Fibroblast of skin of left biceps (primary cell): ENCODE data around the gene ZNF746.
"Not testable (repeated sequence)": the region's sequence is repeated elsewhere in the genome, so short reads cannot be mapped to it uniquely, and the experiment has no call there.

ENCODE experiments used
- DNase-seq, 2 experiments: peaks; one replicate each; pipeline ENCODE4 v3.0.0-alpha.2; 2013; ENCODE audit warnings: low read depth in 2 of 2

The ZNF746 gene

DNA sequence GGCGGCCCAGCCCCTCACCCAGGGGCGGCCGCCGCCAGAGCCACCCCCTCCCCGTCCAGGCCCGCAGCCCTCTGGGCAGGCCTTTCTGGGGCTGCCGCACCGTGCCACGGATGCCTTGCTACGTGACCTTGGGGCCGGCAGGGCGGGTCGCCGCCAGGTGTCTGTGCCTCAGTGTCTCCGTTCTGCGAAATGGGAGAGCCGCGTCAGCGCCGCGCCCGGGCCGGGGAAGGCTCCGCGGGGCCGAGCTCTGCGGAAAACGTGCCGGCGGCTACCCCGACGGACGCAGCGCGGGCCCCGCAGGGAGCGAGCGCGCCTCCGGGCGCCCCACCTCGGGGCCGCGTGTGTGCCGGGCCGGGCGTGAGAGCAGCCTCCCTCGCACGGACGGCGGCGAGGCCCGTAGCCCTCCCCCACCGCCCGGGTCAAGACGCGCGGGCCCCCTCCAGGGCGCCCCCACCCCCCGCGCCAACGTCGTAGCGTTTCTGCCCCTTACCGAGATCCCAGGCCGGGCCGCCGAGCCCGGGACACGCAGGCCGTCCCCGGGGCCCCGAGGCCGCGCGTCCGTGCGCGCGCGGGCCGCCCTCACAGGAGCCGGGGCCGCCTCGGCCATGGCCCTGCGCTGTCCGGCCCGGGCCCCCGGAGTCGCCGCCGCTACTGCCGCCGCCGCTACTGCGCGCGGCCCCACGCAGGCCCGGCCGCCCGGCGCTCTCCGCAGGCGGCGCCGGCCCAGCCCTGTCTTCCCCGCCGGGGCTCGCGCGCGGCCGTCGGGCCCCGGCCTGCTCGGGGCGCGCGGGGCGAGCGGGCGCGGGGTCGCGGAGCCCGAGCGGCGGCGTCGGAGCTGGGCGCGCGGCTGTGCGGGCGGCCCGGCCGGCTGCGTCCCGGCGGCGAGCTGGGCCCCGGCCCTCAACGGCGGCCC lies 37.8 kb downstream of the ZNF746 start:
- DNase-seq, result no peak

- DNase-seq, result no peak
Measured at GRCh38 chr7:149459201-149459539, 38.4 kb downstream of the ZNF746 start.

GRCh38 chr7:149458235-149458634 lies 39.4 kb downstream of the ZNF746 start:
- no peak for DNase-seq

DNA sequence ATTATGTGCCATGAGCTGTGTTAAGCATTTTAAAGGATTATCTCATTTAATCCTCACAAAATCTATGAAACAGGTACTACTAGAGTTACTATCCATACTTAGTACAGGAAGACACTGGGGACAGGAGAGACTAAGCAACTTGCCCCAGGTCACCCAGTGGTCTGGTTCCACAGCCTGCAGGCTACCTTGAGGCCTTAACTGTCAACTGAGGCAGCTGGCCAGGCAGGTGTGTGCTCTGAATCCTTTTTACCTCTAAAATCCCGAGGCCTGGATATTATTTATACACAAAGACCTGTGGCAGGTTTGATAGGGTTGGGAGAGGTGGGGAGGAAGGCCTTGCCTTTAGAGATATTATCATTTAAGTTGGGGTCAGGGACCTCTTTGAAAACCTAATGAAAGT lies 39.8 kb downstream of the ZNF746 start:
- no peak for DNase-seq

DNA sequence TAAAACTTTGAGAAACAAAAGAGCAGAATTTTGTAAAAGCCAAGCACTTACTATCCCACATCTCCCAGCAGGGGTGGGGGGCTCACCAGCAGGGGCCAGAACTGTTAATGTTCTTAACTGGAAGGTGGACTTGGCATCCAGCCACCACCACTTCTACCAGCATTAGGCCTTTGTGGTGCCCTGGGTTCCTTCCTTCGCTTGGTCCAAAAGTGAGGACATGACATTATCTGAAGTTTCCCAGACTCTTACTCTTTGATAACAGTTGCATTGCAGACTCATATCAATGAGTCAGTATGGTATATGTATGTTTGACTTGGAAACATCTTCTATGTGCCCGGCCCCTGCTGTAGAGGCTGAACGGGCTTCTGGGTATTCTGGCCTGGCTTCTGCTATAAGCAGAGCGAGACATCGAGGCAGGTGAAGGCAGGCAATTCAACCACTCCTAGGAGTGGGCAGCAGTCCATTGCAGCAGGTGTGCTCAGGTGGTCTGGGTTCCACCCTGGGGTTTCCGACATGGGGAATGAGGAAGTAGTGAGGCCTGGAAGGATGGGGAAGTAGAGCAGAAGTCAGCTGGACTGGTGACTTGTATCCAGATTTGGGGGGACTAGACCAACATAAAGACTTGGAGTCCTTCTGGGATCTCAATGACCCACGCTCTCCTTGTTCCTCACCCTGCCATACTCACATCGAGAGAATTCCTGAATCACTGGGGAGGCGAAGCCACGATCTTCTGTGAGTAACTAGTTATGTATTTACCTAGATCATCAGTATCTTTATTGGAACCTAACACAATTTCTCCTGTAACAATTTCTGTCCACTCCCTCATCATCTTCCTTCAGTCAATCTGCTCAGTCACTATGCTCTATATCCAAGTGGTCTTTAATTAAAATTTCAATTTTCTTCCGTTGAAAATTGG lies 40.8 kb downstream of the ZNF746 start:
- no peak for DNase-seq

- DNase-seq, result no peak
Measured at GRCh38 chr7:149455175-149455950, 42.2 kb downstream of the ZNF746 start.

DNA sequence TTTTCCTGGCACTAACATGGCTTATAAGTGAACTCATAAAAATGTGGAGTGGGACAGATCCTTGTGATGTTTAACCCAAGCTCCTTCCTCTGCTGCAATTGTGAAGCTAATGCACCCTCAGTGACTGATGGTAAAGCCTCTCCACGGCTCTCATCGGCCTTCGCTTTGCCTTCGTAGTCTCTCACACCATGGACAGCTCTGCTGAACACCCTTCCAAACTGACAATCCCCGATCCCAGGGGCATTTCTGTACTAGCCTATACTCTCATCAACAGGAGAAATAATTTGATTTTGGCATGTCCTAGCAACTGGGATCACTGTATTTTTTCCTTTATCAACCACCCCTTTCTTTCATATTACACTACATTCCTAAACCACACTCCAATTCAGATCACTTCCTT lies 42.9 kb downstream of the ZNF746 start:
- DNase-seq, result no peak

GRCh38 chr7:149454006-149454405 lies 43.6 kb downstream of the ZNF746 start:
- DNase-seq, result no peak

GRCh38 chr7:149450821-149451220 lies 46.8 kb downstream of the ZNF746 start:
- no peak for DNase-seq

DNA sequence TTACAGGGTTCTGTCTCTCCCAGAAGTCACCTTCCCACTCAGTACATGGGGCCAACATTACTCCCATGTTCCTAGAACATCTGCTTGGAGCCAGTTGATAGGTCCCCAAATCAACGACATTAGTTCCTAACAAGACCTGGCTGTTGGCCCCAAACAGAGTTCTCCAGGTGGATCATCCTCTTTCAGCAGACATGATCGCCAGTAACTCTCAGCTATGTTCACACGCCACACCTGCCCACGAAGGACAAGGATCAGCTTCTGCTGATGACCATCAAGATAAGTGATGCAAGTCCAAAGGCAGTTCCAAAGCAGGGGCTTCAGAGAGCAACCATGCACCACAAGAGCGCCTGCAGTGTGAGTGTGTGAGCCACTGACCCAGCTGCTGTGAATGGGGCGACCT lies 47.7 kb downstream of the ZNF746 start:
- no peak for DNase-seq

DNA sequence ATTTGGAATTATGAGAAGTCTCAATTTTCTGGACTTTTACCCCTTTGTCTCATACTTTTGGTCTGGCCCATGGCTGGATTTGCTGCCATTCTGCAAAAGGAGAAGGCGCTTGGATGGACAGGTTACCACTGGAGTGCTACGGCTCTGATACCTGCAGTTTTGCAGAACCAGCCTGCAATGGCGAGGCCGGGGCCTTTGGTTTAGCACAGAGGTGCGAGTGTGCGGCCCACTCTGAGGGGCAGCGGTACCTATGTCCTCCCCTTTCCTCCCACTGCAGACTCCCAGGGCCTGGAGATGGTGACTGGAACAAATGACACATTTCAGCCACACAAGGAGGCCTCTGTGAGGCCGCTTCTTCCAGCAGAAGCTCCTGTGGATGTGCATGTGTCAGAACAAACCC lies 48.6 kb downstream of the ZNF746 start:
- no peak for DNase-seq

DNA sequence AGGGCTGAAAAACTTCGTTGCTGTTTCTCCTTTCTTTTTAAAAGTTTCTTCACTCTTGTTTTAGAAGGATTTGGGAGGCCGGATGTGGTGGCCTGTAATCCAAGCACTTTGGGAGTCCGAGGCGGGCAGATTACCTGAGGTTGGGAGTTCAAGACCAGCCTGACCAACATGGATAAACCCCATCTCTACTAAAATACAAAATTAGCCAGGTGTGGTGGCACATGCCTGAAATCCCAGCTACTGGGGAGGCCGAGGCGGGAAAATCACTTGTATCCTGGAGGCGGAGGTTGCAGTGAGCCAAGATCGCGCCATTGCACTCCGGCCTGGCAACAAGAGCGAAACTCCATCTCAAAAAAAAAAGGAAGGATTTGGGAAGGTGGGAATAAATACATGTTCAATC lies 51.6 kb downstream of the ZNF746 start:
- not testable (repeated sequence) for DNase-seq

DNA sequence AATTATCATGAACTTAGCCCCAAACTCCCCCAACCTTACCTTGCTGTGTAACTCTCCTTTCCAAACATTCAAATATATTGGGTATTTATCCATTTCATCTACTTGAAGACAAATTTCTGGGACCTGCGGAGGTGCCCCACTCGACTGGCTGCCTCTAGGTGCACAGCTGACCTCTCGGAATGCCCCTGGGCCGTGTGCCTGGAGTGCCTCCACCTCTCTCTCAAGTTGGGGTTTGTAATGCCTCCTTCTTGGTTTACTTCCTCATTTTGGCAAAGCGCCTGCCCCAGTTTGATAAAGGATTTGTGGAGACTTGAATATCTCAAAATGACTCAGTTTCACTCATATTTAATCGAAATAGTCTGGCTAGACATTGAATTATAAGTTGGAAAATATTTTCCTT lies 53.3 kb downstream of the ZNF746 start:
- no peak for DNase-seq

GRCh38 chr7:149443523-149443922 lies 54.1 kb downstream of the ZNF746 start:
- DNase-seq, result no peak

GRCh38 chr7:149442924-149443323 lies 54.7 kb downstream of the ZNF746 start:
- no peak for DNase-seq

GRCh38 chr7:149440222-149440621 lies 57.4 kb downstream of the ZNF746 start:
- DNase-seq, result no peak

DNA sequence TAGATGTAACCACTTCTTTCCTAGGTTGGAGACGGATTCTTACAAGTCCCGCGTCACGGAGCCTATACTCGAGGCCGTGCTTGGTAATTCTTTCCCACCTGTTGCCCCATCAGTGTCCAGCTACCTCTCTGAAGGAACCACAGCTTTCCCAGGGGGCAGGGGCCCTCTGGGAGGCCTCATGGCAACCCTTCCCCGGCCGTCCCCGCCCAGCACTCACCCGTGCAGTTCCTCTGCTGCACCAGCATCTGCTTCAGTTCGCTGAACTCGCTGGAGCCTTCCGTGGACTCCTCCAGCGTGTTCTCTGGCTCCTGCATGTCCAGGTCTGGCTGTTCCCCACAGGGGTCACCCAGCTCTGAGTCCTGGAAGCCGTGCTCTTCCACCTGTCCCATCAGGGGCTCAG lies 61.3 kb downstream of the ZNF746 start:
- DNase-seq, result no peak

DNA sequence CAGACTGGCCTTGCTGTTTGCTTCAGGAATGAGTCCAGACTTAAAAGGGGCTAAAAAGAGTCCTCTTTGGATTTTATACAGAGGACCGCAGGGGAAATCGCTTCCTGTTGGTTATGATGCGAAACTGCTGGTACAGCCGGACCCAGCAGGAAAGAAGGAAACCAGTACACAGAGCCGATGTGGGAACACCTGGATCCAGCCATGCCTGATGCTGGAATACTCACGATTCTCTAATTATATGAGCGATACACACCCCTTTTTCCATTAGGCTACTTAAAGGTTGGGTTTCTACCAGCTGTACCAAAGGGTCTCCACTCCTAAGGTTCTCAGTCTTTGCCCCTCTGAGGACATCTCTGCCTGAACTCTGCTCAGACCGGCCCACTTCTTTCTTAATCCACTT lies 64.5 kb downstream of the ZNF746 start:
- no peak for DNase-seq

DNA sequence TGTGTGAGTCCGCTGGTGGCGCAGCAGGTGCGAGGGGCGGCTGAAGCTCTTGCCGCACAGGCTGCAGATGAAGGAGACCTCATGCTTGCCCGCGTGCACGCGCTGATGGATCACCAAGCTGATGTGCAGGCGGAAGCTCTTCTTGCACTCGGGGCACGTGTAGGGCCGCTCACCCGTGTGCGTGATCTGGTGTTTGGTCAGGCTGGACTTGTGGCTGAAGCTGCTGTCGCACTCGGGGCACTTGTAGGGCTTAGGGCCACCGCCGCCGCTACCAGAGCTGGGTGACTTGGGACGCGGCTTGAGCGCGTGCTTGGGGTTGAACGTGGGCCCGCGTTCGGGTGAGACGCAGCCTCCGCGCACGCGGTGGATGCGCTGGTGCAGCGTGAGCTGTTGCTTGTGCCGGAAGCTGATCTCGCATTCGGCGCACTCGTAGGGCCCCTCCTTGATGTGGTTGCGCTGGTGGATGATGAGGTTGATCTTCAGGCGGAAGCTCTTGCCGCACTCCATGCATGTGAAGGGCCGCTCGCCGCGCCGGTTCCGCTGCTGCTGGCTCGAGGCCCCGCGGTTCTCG lies 65.4 kb downstream of the ZNF746 start:
- no peak for DNase-seq

DNA sequence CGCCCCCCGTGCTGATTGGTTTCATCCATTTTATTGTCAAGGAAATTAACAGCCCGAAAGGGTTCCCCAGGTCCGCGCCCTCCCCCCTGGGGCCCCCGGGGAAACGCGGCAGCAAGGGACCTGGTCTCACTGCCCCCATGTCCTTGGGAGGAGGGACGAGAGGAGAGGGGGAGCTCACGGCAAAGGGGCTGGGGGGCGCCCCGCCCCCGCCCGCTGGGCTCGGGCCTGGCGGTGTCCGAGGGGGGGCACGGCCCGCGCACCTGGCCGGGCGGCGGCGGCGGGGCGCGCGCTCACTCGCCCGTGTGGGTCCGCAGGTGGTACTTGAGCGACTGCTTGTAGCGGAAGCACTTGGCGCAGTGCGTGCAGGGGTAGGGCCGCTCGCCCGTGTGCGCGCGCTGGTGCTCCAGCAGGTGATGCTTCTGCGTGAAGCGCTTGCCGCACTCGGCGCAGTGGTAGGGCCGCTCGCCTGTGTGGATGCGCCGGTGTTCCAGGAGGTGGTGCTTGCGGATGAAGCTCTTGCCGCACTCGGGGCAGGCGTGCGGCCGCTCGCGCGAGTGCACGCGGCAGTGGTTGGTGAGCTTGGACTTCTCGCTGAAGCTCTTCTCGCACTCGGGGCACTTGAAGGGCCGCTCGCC lies 66.0 kb downstream of the ZNF746 start:
- no peak for DNase-seq

DNA sequence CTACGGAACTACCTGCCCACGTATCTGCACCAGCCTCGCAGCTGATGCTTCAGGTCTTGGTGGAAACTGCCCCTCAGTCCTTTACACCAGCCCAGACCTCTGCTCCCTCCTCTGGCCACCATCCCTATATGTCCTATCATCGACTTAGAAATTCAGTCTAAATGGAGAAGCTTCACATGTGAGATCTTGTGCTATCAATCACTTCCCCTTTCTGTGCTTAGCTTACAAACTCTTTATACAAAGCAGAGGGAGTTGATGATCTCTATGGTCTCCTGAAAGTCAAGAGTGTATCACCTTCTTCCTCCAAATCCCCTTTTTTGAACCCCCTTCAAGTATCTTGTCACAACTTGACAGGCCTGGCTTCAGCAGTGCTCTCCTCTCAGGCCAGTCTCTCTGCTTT lies 67.4 kb downstream of the ZNF746 start:
- DNase-seq, result no peak
